ENCODE data around the gene RSPH1. TPM values are rescaled to one million over a fixed set of nuclear protein-coding genes. Genes with fewer than 3 reads are reported as not detected.
A peak's percentile ranks its signal among the peaks of the same experiment; 100 is the strongest.

RSPH1 gene
- total and polyA plus RNA-seq, 8 donors, result 0.37 to 8.9 (median 1.8) TPM; not detected in 1

GRCh38 chr21:42515708-42516502, 19.9 kb upstream of the RSPH1 start:
- no peaks in the 10 kb centered on the region for H3K27me3 ChIP-seq
- TF ChIP-seq POLR2A (IDR thresholded peaks at IDR 0.05) (no peak), POLR2AphosphoS5 (IDR thresholded peaks at IDR 0.05) (no peak), EP300 (IDR thresholded peaks at IDR 0.05) (no peak), CTCF (IDR thresholded peaks at IDR 0.05) (no peak)
- H3K9me3 ChIP-seq, result no peaks in the 10 kb centered on the region
- H3K27ac ChIP-seq, result peak overlapping the region in 3 of 5 donors; percentile 38 to 93 (median 86)
- WGBS, 5 donors, result 56 to 75% (median 69%) methylated on average over 12 of the region's 12 CpGs
- intact Hi-C loops (cut with DNase I; ENCODE audit: low total_unique reads), result no loop called here
- H3K4me1 ChIP-seq, result peaks cover 17 to 73% (median 40%) of the 10 kb centered on the region in 4 donors
- H3K36me3 ChIP-seq, result peaks cover 0 to 35% (median 30%) of the 10 kb centered on the region in 4 donors
- DNase-seq, result peak in 1 of 2 donors; percentile 78
- peak overlapping the region in 3 of 4 donors; percentile 89 to 93 (median 92) for H3K4me3 ChIP-seq

GRCh38 chr21:42514883-42515228, 18.8 kb upstream of the RSPH1 start:
- Histone ChIP-seq H3K27me3 (no peaks in the 10 kb centered on the region), H3K36me3 (peaks cover 0 to 25% (median 20%) of the 10 kb centered on the region in 4 donors), H3K9me3 (no peaks in the 10 kb centered on the region), H3K4me1 (peaks cover 17 to 62% (median 38%) of the 10 kb centered on the region in 4 donors), H3K27ac (peak overlapping the region; percentile 86 to 94 (median 90)), H3K4me3 (peak overlapping the region; percentile 85 to 93 (median 90))
- DNase-seq, result no peak
- TF ChIP-seq CTCF (IDR thresholded peaks at IDR 0.05) (no peak), EP300 (IDR thresholded peaks at IDR 0.05) (no peak), POLR2A (IDR thresholded peaks at IDR 0.05) (no peak), POLR2AphosphoS5 (IDR thresholded peaks at IDR 0.05) (no peak)
- intact Hi-C loops (cut with DNase I; ENCODE audit: low total_unique reads), result no loop called here
- 12 to 22% (median 14%) methylated on average over 5 of the region's 5 CpGs for WGBS, 5 donors

- 0 to 2% (median 1%) methylated on average over 30 to 77 of the region's 77 CpGs for WGBS, 5 donors
These were observed 18.2 kb upstream of the RSPH1 start for GRCh38 chr21:42513985-42514882.

More at GRCh38 chr21:42513985-42514882, 18.2 kb upstream of the RSPH1 start:
- intact Hi-C loops (cut with DNase I; ENCODE audit: low total_unique reads), result no loop called here
- H3K4me1 ChIP-seq, result peaks cover 17 to 56% (median 38%) of the 10 kb centered on the region in 4 donors
- peaks cover 0 to 18% (median 14%) of the 10 kb centered on the region in 4 donors for H3K36me3 ChIP-seq
- H3K9me3 ChIP-seq, result no peaks in the 10 kb centered on the region
- peak; percentile 76 to 78 for DNase-seq
- TF ChIP-seq CTCF (IDR thresholded peaks at IDR 0.05) (no peak), POLR2A (IDR thresholded peaks at IDR 0.05) (peak in 1 of 4 donors; percentile 37), POLR2AphosphoS5 (IDR thresholded peaks at IDR 0.05) (peak in 2 of 3 donors; percentile 39 to 53)
- H3K27ac ChIP-seq, result peak overlapping the region; percentile 86 to 94 (median 90)
- H3K27me3 ChIP-seq, result no peaks in the 10 kb centered on the region
- peak overlapping the region; percentile 85 to 93 (median 90) for H3K4me3 ChIP-seq
